ENCODE results near the gene LMCD1.

The LMCD1 gene

GRCh38 chr3:8517487-8517886, 15.9 kb downstream of the LMCD1 start:
- no peak for DNase-seq (ENCODE audit: low spot score)
- TF ChIP-seq CTCF (IDR thresholded peaks at IDR 0.05; ENCODE audit: extremely low read depth, missing control alignments) = no peak

DNA sequence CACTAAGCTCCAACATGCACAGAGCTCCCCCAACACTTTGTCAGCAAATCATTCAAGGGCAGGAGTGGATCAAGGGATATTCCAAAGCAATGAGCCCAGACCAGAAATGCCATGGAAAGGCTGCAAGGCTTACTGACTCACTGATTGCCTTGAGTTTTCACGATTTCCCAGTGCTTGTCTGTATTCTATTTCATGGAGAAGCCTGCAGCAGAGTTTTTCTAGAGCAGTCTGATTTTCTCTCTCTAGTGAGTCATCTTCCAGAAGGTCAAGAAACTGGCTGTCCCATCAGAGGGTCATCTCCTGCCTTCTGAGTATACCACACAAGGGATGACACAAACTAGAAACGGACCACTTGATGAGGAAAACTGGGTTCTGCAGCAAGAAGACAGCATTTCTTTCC, 16.5 kb downstream of the LMCD1 start:
- no peak for DNase-seq (ENCODE audit: low spot score)

GRCh38 chr3:8519156-8519555, 17.5 kb downstream of the LMCD1 start:
- no peak for DNase-seq (ENCODE audit: low spot score)
- no peak for TF ChIP-seq CTCF (IDR thresholded peaks at IDR 0.05; ENCODE audit: extremely low read depth, missing control alignments)

More for the DNA sequence above, 16.5 kb downstream of the LMCD1 start:
- no peak for TF ChIP-seq CTCF (IDR thresholded peaks at IDR 0.05; ENCODE audit: extremely low read depth, missing control alignments)

GRCh38 chr3:8519774-8520448, 18.3 kb downstream of the LMCD1 start:
- no peak for TF ChIP-seq CTCF (IDR thresholded peaks at IDR 0.05; ENCODE audit: extremely low read depth, missing control alignments)
- no peak for DNase-seq (ENCODE audit: low spot score)

- TF ChIP-seq CTCF (IDR thresholded peaks at IDR 0.05; ENCODE audit: extremely low read depth, missing control alignments) = no peak
- no peak for DNase-seq (ENCODE audit: low spot score)
Observed at GRCh38 chr3:8520816-8521403, 19.3 kb downstream of the LMCD1 start.

DNA sequence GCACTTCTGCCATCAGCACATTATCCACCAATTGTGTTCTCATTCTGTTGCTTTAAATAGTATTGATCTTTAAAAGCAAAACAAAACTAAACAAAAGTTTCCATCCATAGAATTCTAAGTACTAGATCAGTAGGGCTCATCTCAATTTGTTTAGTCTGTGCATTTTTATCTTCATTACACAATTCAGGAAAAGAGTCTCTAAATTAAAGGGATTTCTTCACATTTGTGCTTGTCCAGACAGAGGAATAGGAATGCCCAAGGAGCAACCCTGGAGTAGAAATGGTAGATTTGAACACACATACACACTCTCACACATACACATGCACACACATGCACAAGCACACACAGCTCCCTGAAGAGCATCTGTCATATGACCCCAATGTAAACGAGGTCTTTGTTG, 21.4 kb downstream of the LMCD1 start:
- TF ChIP-seq CTCF (IDR thresholded peaks at IDR 0.05; ENCODE audit: extremely low read depth, missing control alignments) = no peak
- DNase-seq (ENCODE audit: low spot score) = no peak

- no peak for TF ChIP-seq CTCF (IDR thresholded peaks at IDR 0.05; ENCODE audit: extremely low read depth, missing control alignments)
Observed at GRCh38 chr3:8524249-8524648, 22.6 kb downstream of the LMCD1 start.

More at GRCh38 chr3:8524249-8524648, 22.6 kb downstream of the LMCD1 start:
- no peak for DNase-seq (ENCODE audit: low spot score)

All from GM20000 (cell line).